Omental fat pad (tissue), 4 donors: ENCODE measurements around the gene ZNF213. TPM values are rescaled to one million over a fixed set of nuclear protein-coding genes. Genes with fewer than 3 reads are reported as not detected.

ENCODE experiments used
- ATAC-seq: fragments of 150-250 bp; one replicate; pipeline ENCODE4 v1.9.1; 2016; ENCODE audit warnings: mild to moderate bottlenecking, moderate library complexity; ENCODE audit not compliant: low FRiP score
- DNase-seq: peaks from one replicate; pipeline ENCODE4 v3.0.0-alpha.2; 2019; ENCODE audit warnings: low spot score
- CTCF ChIP-seq, 3 donors: fragments of 450-650 bp; IDR thresholded peaks; one replicate each; pipeline ENCODE4 v1.5.1; 2016 to 2017; ENCODE audit warnings: antibody characterized with exemption in 3 of 3, mild to moderate bottlenecking in 3 of 3, moderate library complexity in 2 of 3
- total RNA-seq, 4 donors: library from RNA; depleted of rRNA; stranded (reverse); fragments of >200 nt; gene quantifications; one replicate each; pipeline ENCODE4 v1.1.0, GENCODE V29; 2016

Gene ZNF213
- total RNA-seq, 4 donors from 2014 or later = 1.8 to 4.1 (median 3.6) TPM

GRCh38 chr16:3183445-3184139 is 48.8 kb downstream of the ZNF213 start:
- ATAC-seq (no peak), DNase-seq (no peak)
- TF ChIP-seq CTCF (IDR thresholded peaks at IDR 0.05) = no peak

- no peak for TF ChIP-seq CTCF (IDR thresholded peaks at IDR 0.05)
- DNase-seq = no peak
- no peak for ATAC-seq
These were observed 52.3 kb downstream of the ZNF213 start for GRCh38 chr16:3186946-3187690.

GRCh38 chr16:3187798-3188674 is 53.2 kb downstream of the ZNF213 start, which contains the start of gene OR1F1:
OR1F1 (plus strand) TSS chr16:3188204.
- ATAC-seq (no peak), DNase-seq (no peak)
- no peak for TF ChIP-seq CTCF (IDR thresholded peaks at IDR 0.05)

- TF ChIP-seq CTCF (IDR thresholded peaks at IDR 0.05) = no peak
- no peak for ATAC-seq
- no peak for DNase-seq
These were observed 53.8 kb downstream of the ZNF213 start for GRCh38 chr16:3188675-3188924.

- DNase-seq (no peak), ATAC-seq (no peak)
- TF ChIP-seq CTCF (IDR thresholded peaks at IDR 0.05) = no peak
These were observed 54.3 kb downstream of the ZNF213 start for GRCh38 chr16:3188925-3189825.

- ATAC-seq (no peak), DNase-seq (no peak)
- TF ChIP-seq CTCF (IDR thresholded peaks at IDR 0.05) = no peak
These were observed 55.0 kb downstream of the ZNF213 start for GRCh38 chr16:3189869-3190268.
